CD8-positive, alpha-beta memory T cell (primary cell): ENCODE measurements around the gene DEFB123. TPM values are rescaled to one million over a fixed set of nuclear protein-coding genes. Genes with fewer than 3 reads are reported as not detected.
"Not testable (repeated sequence)": the region's sequence is repeated elsewhere in the genome, so short reads cannot be mapped to it uniquely, and the experiment has no call there.

Experiments used
- CTCF ChIA-PET: fragments of 350-600 bp; sonication (Branson Sonifier 250); formaldehyde crosslinking; loops from one replicate; lab custom pipeline; 2021; ENCODE audit warnings: antibody characterized with exemption; lab: Charles Lee
- POLR2A ChIA-PET: fragments of 350-600 bp; sonication (Branson Sonifier 250); formaldehyde crosslinking; loops from one replicate; lab custom pipeline; 2021; ENCODE audit warnings: antibody characterized with exemption; lab: Charles Lee
- DNase-seq, 5 donors: peaks; one replicate each; pipeline versions ENCODE4 v3.0.0 to v3.0.0-alpha.2; 2020 to 2022; ENCODE audit warnings: mixed read lengths in 1 of 5
- H3K27ac ChIP-seq: one replicate; pipeline ENCODE4 v1.7.0; 2013; ENCODE audit warnings: low read depth, mild to moderate bottlenecking, low read length, moderate library complexity
- H3K27me3 ChIP-seq: 2 replicates; pipeline ENCODE4 v1.7.0; 2013; ENCODE audit warnings: low read length, mild to moderate bottlenecking; ENCODE audit not compliant: insufficient read depth, poor library complexity, severe bottlenecking
- H3K36me3 ChIP-seq: 2 replicates; pipeline ENCODE4 v1.7.0; 2013; ENCODE audit warnings: mild to moderate bottlenecking, low read length, moderate library complexity; ENCODE audit not compliant: insufficient read depth
- H3K4me1 ChIP-seq: 2 replicates; pipeline ENCODE4 v1.7.0; 2013; ENCODE audit warnings: mild to moderate bottlenecking, low read length, moderate library complexity; ENCODE audit not compliant: insufficient read depth
- H3K4me3 ChIP-seq: 2 replicates; pipeline ENCODE4 v1.7.0; 2013; ENCODE audit warnings: mild to moderate bottlenecking, low read length
- H3K9me3 ChIP-seq: 2 replicates; pipeline ENCODE4 v1.7.0; 2013; ENCODE audit warnings: mild to moderate bottlenecking, low read length
- H3K27ac Mint-ChIP-seq, 8 donors: one replicate each; pipeline ENCODE4 v1.8.0; 2020 to 2021; ENCODE audit warnings: mixed read lengths in 8 of 8, mild to moderate bottlenecking in 6 of 8, inconsistent platforms in 3 of 8, moderate library complexity in 3 of 8
- H3K27me3 Mint-ChIP-seq, 2 donors: one replicate each; pipeline ENCODE4 v1.8.0; 2020 to 2021; ENCODE audit warnings: mixed read lengths in 2 of 2, mild to moderate bottlenecking in 1 of 2, moderate library complexity in 1 of 2
- H3K36me3 Mint-ChIP-seq, 3 donors: one replicate each; pipeline ENCODE4 v1.8.0; 2020 to 2021; ENCODE audit warnings: mixed read lengths in 3 of 3, inconsistent platforms in 1 of 3, mild to moderate bottlenecking in 1 of 3
- H3K4me1 Mint-ChIP-seq, 3 donors: one replicate each; pipeline ENCODE4 v1.8.0; 2020 to 2021; ENCODE audit warnings: mixed read lengths in 3 of 3, inconsistent platforms in 1 of 3, mild to moderate bottlenecking in 1 of 3
- H3K4me3 Mint-ChIP-seq, 7 donors: one replicate each; pipeline ENCODE4 v1.8.0; 2020 to 2021; ENCODE audit warnings: mixed read lengths in 7 of 7, mild to moderate bottlenecking in 6 of 7, moderate library complexity in 4 of 7, inconsistent platforms in 2 of 7
- H3K9me3 Mint-ChIP-seq, 5 donors: one replicate each; pipeline ENCODE4 v1.8.0; 2020 to 2022; ENCODE audit warnings: mixed read lengths in 5 of 5, mild to moderate bottlenecking in 3 of 5, moderate library complexity in 2 of 5, inconsistent platforms in 1 of 5
- polyA plus RNA-seq: library from polyadenylated mRNA; unstranded; fragments of 300-500 nt; fragmentation: Illumina TruSeq; gene quantifications from one replicate; pipeline ENCODE4 v1.2.3, GENCODE V29; 2021
- total RNA-seq, 2 experiments: library from RNA; stranded (reverse); gene quantifications; one replicate each; pipeline ENCODE4 v1.2.3, GENCODE V29; 2021

The DEFB123 gene
- total and polyA plus RNA-seq, 3 experiments from 2014 or later = not detected

GRCh38 chr20:31418307-31418706 lies 22.1 kb upstream of the DEFB123 start:
- H3K36me3 ChIP-seq = no peaks in the 10 kb centered on the region
- H3K27me3 ChIP-seq = no peaks in the 10 kb centered on the region
- H3K27ac ChIP-seq = no peak overlapping the region
- ChIA-PET CTCF (no interaction called here), POLR2A (no interaction called here)
- no peak overlapping the region for H3K4me3 ChIP-seq
- peaks cover 0 to 2% (median 0%) of the 10 kb centered on the region in 3 donors for H3K36me3 Mint-ChIP-seq
- H3K27me3 Mint-ChIP-seq = peaks cover 6 to 11% of the 10 kb centered on the region in 2 donors
- no peaks in the 10 kb centered on the region for H3K4me1 ChIP-seq
- H3K9me3 ChIP-seq = no peaks in the 10 kb centered on the region
- H3K9me3 Mint-ChIP-seq = peaks cover 0 to 4% (median 0%) of the 10 kb centered on the region in 5 donors
- no peak overlapping the region for H3K4me3 Mint-ChIP-seq
- no peak for DNase-seq
- no peaks in the 10 kb centered on the region for H3K4me1 Mint-ChIP-seq
- no peak overlapping the region for H3K27ac Mint-ChIP-seq

GRCh38 chr20:31425797-31426196 lies 14.6 kb upstream of the DEFB123 start:
- Mint-ChIP-seq H3K9me3 (peaks cover 0 to 5% (median 0%) of the 10 kb centered on the region in 5 donors), H3K4me1 (no peaks in the 10 kb centered on the region), H3K4me3 (no peak overlapping the region), H3K36me3 (no peaks in the 10 kb centered on the region), H3K27ac (no peak overlapping the region), H3K27me3 (peaks cover 4 to 14% of the 10 kb centered on the region in 2 donors)
- no peaks in the 10 kb centered on the region for H3K36me3 ChIP-seq
- no peak overlapping the region for H3K4me3 ChIP-seq
- no peak overlapping the region for H3K27ac ChIP-seq
- H3K9me3 ChIP-seq = no peaks in the 10 kb centered on the region
- H3K27me3 ChIP-seq = no peaks in the 10 kb centered on the region
- H3K4me1 ChIP-seq = no peaks in the 10 kb centered on the region
- no peak for DNase-seq
- CTCF ChIA-PET = no interaction called here
- POLR2A ChIA-PET = no interaction called here

- DNase-seq, POLR2A ChIA-PET, H3K4me1 ChIP-seq, H3K27ac Mint-ChIP-seq, H3K36me3 Mint-ChIP-seq, H3K27me3 ChIP-seq, H3K27ac ChIP-seq, H3K36me3 ChIP-seq, CTCF ChIA-PET, H3K4me3 Mint-ChIP-seq, H3K9me3 Mint-ChIP-seq, H3K9me3 ChIP-seq, H3K4me3 ChIP-seq, H3K4me1 Mint-ChIP-seq: not testable (repeated sequence)
- H3K27me3 Mint-ChIP-seq = peaks cover 0 to 21% of the 10 kb centered on the region in 2 donors
Observed at GRCh38 chr20:31426891-31427551, 13.4 kb upstream of the DEFB123 start.

- H3K4me3 ChIP-seq, POLR2A ChIA-PET, H3K27ac ChIP-seq, H3K27me3 ChIP-seq, H3K4me3 Mint-ChIP-seq, H3K36me3 ChIP-seq, H3K4me1 ChIP-seq, H3K36me3 Mint-ChIP-seq, H3K4me1 Mint-ChIP-seq, H3K9me3 Mint-ChIP-seq, DNase-seq, H3K27ac Mint-ChIP-seq, H3K9me3 ChIP-seq, CTCF ChIA-PET: not testable (repeated sequence)
- peaks cover 1 to 27% of the 10 kb centered on the region in 2 donors for H3K27me3 Mint-ChIP-seq
Observed at GRCh38 chr20:31427576-31427975, 12.9 kb upstream of the DEFB123 start.

GRCh38 chr20:31430568-31431115 lies 9.8 kb upstream of the DEFB123 start:
- H3K27me3 ChIP-seq = no peaks in the 10 kb centered on the region
- DNase-seq = no peak
- no peak overlapping the region for H3K27ac ChIP-seq
- no peaks in the 10 kb centered on the region for H3K36me3 Mint-ChIP-seq
- no peaks in the 10 kb centered on the region for H3K4me1 Mint-ChIP-seq
- ChIA-PET CTCF (no interaction called here), POLR2A (no interaction called here)
- no peaks in the 10 kb centered on the region for H3K9me3 ChIP-seq
- no peak overlapping the region for H3K4me3 Mint-ChIP-seq
- H3K36me3 ChIP-seq = no peaks in the 10 kb centered on the region
- peaks cover 0 to 5% (median 2%) of the 10 kb centered on the region in 5 donors for H3K9me3 Mint-ChIP-seq
- H3K4me3 ChIP-seq = no peak overlapping the region
- peaks cover 9 to 43% of the 10 kb centered on the region in 2 donors for H3K27me3 Mint-ChIP-seq
- no peak overlapping the region for H3K27ac Mint-ChIP-seq
- H3K4me1 ChIP-seq = no peaks in the 10 kb centered on the region

- Histone ChIP-seq H3K27me3 (no peaks in the 10 kb centered on the region), H3K4me1 (no peaks in the 10 kb centered on the region), H3K36me3 (no peaks in the 10 kb centered on the region), H3K27ac (no peak overlapping the region), H3K9me3 (no peaks in the 10 kb centered on the region), H3K4me3 (no peak overlapping the region)
- peaks cover 0 to 1% (median 0%) of the 10 kb centered on the region in 5 donors for H3K9me3 Mint-ChIP-seq
- CTCF ChIA-PET = no interaction called here
- no peak overlapping the region for H3K27ac Mint-ChIP-seq
- POLR2A ChIA-PET = no interaction called here
- no peaks in the 10 kb centered on the region for H3K36me3 Mint-ChIP-seq
- H3K27me3 Mint-ChIP-seq = peaks cover 4 to 41% of the 10 kb centered on the region in 2 donors
- H3K4me3 Mint-ChIP-seq = no peak overlapping the region
- DNase-seq = no peak
- H3K4me1 Mint-ChIP-seq = no peaks in the 10 kb centered on the region
Observed at GRCh38 chr20:31446084-31446819, 5.8 kb downstream of the DEFB123 start.

GRCh38 chr20:31449511-31450414 lies 9.3 kb downstream of the DEFB123 start:
- no peak overlapping the region for H3K4me3 ChIP-seq
- peaks cover 0 to 1% (median 0%) of the 10 kb centered on the region in 5 donors for H3K9me3 Mint-ChIP-seq
- no peak for DNase-seq
- no peaks in the 10 kb centered on the region for H3K36me3 Mint-ChIP-seq
- ChIA-PET CTCF (interaction anchor here (0.8 kb wide), 1 partner anchor 9 kb away, joined by 3 read pairs; no protein-coding TSS in a partner anchor), POLR2A (no interaction called here)
- H3K27me3 ChIP-seq = no peaks in the 10 kb centered on the region
- H3K4me1 Mint-ChIP-seq = no peaks in the 10 kb centered on the region
- H3K27ac ChIP-seq = no peak overlapping the region
- H3K4me3 Mint-ChIP-seq = no peak overlapping the region
- no peaks in the 10 kb centered on the region for H3K9me3 ChIP-seq
- H3K27ac Mint-ChIP-seq = no peak overlapping the region
- H3K36me3 ChIP-seq = no peaks in the 10 kb centered on the region
- no peaks in the 10 kb centered on the region for H3K4me1 ChIP-seq
- H3K27me3 Mint-ChIP-seq = peaks cover 2 to 46% of the 10 kb centered on the region in 2 donors
